ENCODE measurements around the gene PSPC1.

Gene PSPC1

DNA sequence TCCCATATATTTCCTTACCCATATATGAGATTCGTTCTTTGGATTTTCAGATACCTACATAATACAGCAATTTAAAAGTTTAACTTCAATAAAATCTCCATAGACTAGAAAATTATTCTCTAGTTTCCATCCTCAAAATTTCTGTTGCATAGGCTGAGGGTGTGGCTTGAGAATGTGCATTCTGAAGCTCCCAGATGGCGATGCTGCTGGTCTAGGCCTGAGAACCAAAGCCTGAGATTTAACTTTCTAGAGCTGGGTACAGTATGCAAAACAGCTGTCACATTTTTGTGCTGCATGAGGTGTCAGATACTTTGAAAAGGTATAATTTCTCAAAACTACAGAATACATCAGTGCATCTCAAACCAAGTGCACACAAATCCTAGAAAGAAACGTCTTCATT lies 106.6 kb downstream of the PSPC1 start:
- peaks cover 8% of the 10 kb centered on the region for H3F3A ChIP-seq (ENCODE audit: control insufficient read depth, insufficient read depth)
- no peaks in the 10 kb centered on the region for H3K9me2 ChIP-seq (replicated peaks; ENCODE audit: control insufficient read depth, low read length)
- H3K4me2 ChIP-seq (ENCODE audit: low read length) = no peak overlapping the region
- H3K9me3 ChIP-seq (ENCODE audit: control insufficient read depth, insufficient read depth, low read length) = no peaks in the 10 kb centered on the region
- H4K20me1 ChIP-seq (ENCODE audit: control insufficient read depth, insufficient read depth, low read depth, low read length) = no peaks in the 10 kb centered on the region
- TF ChIP-seq, protein P1, sequence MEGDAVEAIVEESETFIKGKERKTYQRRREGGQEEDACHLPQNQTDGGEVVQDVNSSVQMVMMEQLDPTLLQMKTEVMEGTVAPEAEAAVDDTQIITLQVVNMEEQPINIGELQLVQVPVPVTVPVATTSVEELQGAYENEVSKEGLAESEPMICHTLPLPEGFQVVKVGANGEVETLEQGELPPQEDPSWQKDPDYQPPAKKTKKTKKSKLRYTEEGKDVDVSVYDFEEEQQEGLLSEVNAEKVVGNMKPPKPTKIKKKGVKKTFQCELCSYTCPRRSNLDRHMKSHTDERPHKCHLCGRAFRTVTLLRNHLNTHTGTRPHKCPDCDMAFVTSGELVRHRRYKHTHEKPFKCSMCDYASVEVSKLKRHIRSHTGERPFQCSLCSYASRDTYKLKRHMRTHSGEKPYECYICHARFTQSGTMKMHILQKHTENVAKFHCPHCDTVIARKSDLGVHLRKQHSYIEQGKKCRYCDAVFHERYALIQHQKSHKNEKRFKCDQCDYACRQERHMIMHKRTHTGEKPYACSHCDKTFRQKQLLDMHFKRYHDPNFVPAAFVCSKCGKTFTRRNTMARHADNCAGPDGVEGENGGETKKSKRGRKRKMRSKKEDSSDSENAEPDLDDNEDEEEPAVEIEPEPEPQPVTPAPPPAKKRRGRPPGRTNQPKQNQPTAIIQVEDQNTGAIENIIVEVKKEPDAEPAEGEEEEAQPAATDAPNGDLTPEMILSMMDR (IDR thresholded peaks at IDR 0.05; ENCODE audit: low read depth, low read length, poor library complexity, severe bottlenecking) = no peak
- no peak for TF ChIP-seq EZH2phosphoT487 (IDR thresholded peaks at IDR 0.05; ENCODE audit: borderline replicate concordance, low read length)
- peaks cover 77% of the 10 kb centered on the region for H3K36me3 ChIP-seq (ENCODE audit: control insufficient read depth, low read length)
- H3K27me3 ChIP-seq (ENCODE audit: control insufficient read depth, low read length) = no peaks in the 10 kb centered on the region
- H3K27ac ChIP-seq (ENCODE audit: low read depth, low read length) = no peak overlapping the region
- H3K4me1 ChIP-seq (ENCODE audit: control insufficient read depth, low read length) = no peaks in the 10 kb centered on the region
- no peaks in the 10 kb centered on the region for H3K79me2 ChIP-seq (ENCODE audit: control insufficient read depth, low read length)
- H3K4me3 ChIP-seq (ENCODE audit: low read length) = no peak overlapping the region

DNA sequence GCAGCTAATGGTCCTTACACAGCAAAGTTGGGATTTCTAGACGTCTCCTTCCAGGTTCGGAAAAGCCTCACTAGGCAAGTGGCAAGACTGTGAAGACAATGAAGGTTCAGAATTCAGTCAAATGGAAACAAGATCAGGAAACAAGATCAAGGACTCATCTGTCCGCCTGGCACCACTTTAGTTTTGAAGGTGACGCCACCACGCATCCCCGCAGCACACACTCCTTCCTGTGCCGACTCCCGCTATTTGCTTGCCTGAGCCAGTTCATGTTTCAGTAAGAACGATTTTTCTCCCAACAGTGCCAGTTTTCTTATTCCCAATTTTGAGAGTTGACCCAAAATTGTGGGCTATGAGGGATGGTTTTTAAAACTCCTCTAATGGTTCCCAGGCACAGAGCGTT lies 107.8 kb downstream of the PSPC1 start:
- Histone ChIP-seq H3F3A (ENCODE audit: control insufficient read depth, insufficient read depth) (peaks cover 8% of the 10 kb centered on the region), H3K4me1 (ENCODE audit: control insufficient read depth, low read length) (no peaks in the 10 kb centered on the region), H3K27me3 (ENCODE audit: control insufficient read depth, low read length) (no peaks in the 10 kb centered on the region), H3K9me2 (replicated peaks; ENCODE audit: control insufficient read depth, low read length) (no peaks in the 10 kb centered on the region), H3K9me3 (ENCODE audit: control insufficient read depth, insufficient read depth, low read length) (no peaks in the 10 kb centered on the region), H3K27ac (ENCODE audit: low read depth, low read length) (no peak overlapping the region), H3K4me3 (ENCODE audit: low read length) (no peak overlapping the region), H4K20me1 (ENCODE audit: control insufficient read depth, insufficient read depth, low read depth, low read length) (no peaks in the 10 kb centered on the region), H3K4me2 (ENCODE audit: low read length) (no peak overlapping the region), H3K36me3 (ENCODE audit: control insufficient read depth, low read length) (peaks cover 87% of the 10 kb centered on the region), H3K79me2 (ENCODE audit: control insufficient read depth, low read length) (no peaks in the 10 kb centered on the region)
- no peak for TF ChIP-seq EZH2phosphoT487 (IDR thresholded peaks at IDR 0.05; ENCODE audit: borderline replicate concordance, low read length)
- TF ChIP-seq, protein P1 (IDR thresholded peaks at IDR 0.05; ENCODE audit: low read depth, low read length, poor library complexity, severe bottlenecking) = no peak

DNA sequence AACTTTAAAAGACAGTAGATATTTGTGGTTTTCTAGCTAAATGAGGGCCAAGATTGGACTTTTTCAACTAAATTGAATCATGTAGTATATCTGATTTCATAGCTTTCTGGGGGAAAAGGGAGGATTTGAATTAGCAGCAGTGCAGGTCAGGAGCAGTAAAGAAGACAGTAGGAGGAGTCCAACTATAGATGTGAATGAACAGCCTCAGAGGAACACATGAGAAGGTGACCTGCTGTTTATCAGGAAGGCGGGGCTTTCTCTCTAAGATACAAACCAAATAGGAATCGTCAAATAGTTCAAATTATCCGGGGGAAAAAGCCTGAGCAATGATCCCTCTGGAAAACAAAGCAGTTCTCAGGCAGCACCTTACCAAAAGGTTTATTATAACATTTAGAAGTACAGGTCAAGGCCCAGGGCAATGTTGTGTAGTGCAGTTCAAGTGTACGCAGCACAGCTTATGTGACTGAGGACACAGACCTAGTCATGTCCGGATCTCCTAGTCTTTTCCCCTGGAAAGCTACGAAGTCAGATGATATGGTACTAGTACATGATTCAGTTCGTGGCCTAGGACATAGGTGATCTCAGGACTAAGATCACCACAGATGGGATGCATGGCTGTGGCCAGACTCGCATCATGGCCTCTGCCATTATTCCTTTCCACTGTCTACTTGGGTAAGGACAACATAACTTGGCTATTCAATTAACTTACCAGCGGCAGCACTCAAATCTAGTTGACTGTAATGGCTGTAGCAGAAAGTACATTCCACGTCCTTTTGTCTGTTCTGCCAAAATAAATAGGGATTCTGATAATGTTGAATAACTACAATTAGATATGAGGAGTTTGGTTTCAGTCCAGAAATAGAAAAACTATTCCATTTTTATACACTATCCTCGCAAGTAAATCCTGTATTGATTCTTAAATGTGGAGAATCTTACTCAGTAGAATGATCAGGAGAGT lies 109.0 kb downstream of the PSPC1 start:
- H4K20me1 ChIP-seq (ENCODE audit: control insufficient read depth, insufficient read depth, low read depth, low read length) = no peaks in the 10 kb centered on the region
- H3K36me3 ChIP-seq (ENCODE audit: control insufficient read depth, low read length) = peaks cover 92% of the 10 kb centered on the region
- TF ChIP-seq, protein P1 (IDR thresholded peaks at IDR 0.05; ENCODE audit: low read depth, low read length, poor library complexity, severe bottlenecking) = no peak
- TF ChIP-seq EZH2phosphoT487 (IDR thresholded peaks at IDR 0.05; ENCODE audit: borderline replicate concordance, low read length) = no peak
- no peaks in the 10 kb centered on the region for H3K9me3 ChIP-seq (ENCODE audit: control insufficient read depth, insufficient read depth, low read length)
- no peaks in the 10 kb centered on the region for H3K9me2 ChIP-seq (replicated peaks; ENCODE audit: control insufficient read depth, low read length)
- no peak overlapping the region for H3K27ac ChIP-seq (ENCODE audit: low read depth, low read length)
- H3K4me2 ChIP-seq (ENCODE audit: low read length) = no peak overlapping the region
- peaks cover 8% of the 10 kb centered on the region for H3F3A ChIP-seq (ENCODE audit: control insufficient read depth, insufficient read depth)
- H3K27me3 ChIP-seq (ENCODE audit: control insufficient read depth, low read length) = no peaks in the 10 kb centered on the region
- H3K4me1 ChIP-seq (ENCODE audit: control insufficient read depth, low read length) = no peaks in the 10 kb centered on the region
- no peaks in the 10 kb centered on the region for H3K79me2 ChIP-seq (ENCODE audit: control insufficient read depth, low read length)
- H3K4me3 ChIP-seq (ENCODE audit: low read length) = no peak overlapping the region

Measured in DOHH2 (cell line).